Measurements from ENCODE around the gene LZTS2. TPM values are rescaled to one million over a fixed set of nuclear protein-coding genes. Genes with fewer than 3 reads are reported as not detected.

The LZTS2 gene
- total and polyA plus RNA-seq, 2 of the 8 experiments (the other 6 are each of a cell fraction or from before 2014, with no cell fraction given), result 75.7 to 99.5 TPM

DNA sequence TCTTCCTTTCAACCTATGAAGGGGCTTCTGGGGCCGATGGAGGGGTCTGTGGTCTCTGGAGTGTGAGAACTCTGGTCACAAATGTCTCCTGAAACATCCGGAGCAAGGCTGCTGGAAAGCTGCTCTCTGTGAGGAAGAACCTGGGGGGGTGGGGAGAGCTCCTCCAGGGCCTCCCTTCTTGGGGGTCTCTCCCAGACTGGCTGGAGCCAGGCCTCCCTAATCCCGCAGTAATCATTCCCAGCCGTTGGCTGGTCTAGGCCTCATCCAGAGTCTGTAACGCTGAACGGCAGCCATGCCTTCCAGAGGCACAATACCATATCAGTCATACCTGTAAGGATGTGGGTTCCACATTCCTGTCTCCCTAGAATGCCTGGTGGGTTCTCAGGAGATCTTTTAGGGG is 4.4 kb upstream of the LZTS2 start:
- no peak overlapping the region for H3K4me3 ChIP-seq (ENCODE audit: extremely low read depth in 1 of 4, insufficient read depth in 2 of 4, low read depth in 3 of 4, low read length in 4 of 4)
- H2BK15ac ChIP-seq (ENCODE audit: low read length), result no peak overlapping the region
- no peak overlapping the region for H3K4me2 ChIP-seq (ENCODE audit: insufficient read depth in 1 of 2, low read depth in 2 of 2, low read length in 2 of 2)
- H2AK5ac ChIP-seq (ENCODE audit: low read depth, low read length), result no peak overlapping the region
- H4K20me1 ChIP-seq (replicated peaks in 1 of 2; ENCODE audit: control insufficient read depth in 1 of 2, insufficient read depth in 2 of 2, low read length in 2 of 2), result peaks cover 7 to 12% of the 10 kb centered on the region in 2 experiments
- TF ChIP-seq GTF2F1 (IDR thresholded peaks at IDR 0.05; ENCODE audit: borderline replicate concordance, low read depth, low read length) (no peak), GABPA (IDR thresholded peaks at IDR 0.05; ENCODE audit: borderline replicate concordance, insufficient read depth, low read length) (no peak), SP1 (IDR thresholded peaks at IDR 0.05; ENCODE audit: low read depth, low read length) (no peak), POLR2A (IDR thresholded peaks at IDR 0.05; ENCODE audit: control extremely low read depth in 1 of 2, low read depth in 2 of 2, low read length in 2 of 2) (no peak), NANOG (IDR thresholded peaks at IDR 0.05; ENCODE audit: insufficient read depth, low read depth, low read length, poor library complexity, severe bottlenecking) (no peak)
- no peak overlapping the region for H3K23ac ChIP-seq (ENCODE audit: insufficient read length)
- H3K9ac ChIP-seq (replicated peaks in 1 of 4; ENCODE audit: extremely low read depth in 1 of 4, low read depth in 3 of 4, low read length in 3 of 4), result no peak overlapping the region
- no peak overlapping the region for H2AFZ ChIP-seq (ENCODE audit: low read length)
- H2BK5ac ChIP-seq (ENCODE audit: low read depth, low read length), result no peak overlapping the region
- no peak overlapping the region for H4K91ac ChIP-seq (replicated peaks; ENCODE audit: insufficient read length, low read length)
- H2BK12ac ChIP-seq (ENCODE audit: low read depth, low read length), result no peak overlapping the region
- H3K27ac ChIP-seq (ENCODE audit: low read depth, low read length), result no peak overlapping the region
- DNase-seq (ENCODE audit: low read depth in 1 of 2, low spot score in 2 of 2), result no peak
- H3K4ac ChIP-seq (replicated peaks; ENCODE audit: insufficient read length, low read depth, low read length), result no peak overlapping the region
- no peak for FAIRE-seq
- H3K23me2 ChIP-seq (ENCODE audit: low read depth, low read length), result peaks cover 14% of the 10 kb centered on the region
- peaks cover 4 to 11% (median 7%) of the 10 kb centered on the region in 4 experiments for H3K4me1 ChIP-seq (replicated peaks in 1 of 4; ENCODE audit: control insufficient read depth in 3 of 4, insufficient read depth in 4 of 4, low read length in 3 of 4)
- peaks cover 0 to 20% of the 10 kb centered on the region in 2 experiments; a peak in 2 of 4 replicates for H3K79me2 ChIP-seq (ENCODE audit: control insufficient read depth in 1 of 2, insufficient read depth in 2 of 2, low read length in 2 of 2)
- peaks cover 18 to 38% (median 26%) of the 10 kb centered on the region in 4 experiments for H3K36me3 ChIP-seq (ENCODE audit: control insufficient read depth in 2 of 4, insufficient read depth in 4 of 4, low read length in 3 of 4)
- no peak overlapping the region for H2BK120ac ChIP-seq (replicated peaks; ENCODE audit: low read depth, low read length)
- H3K56ac ChIP-seq (replicated peaks; ENCODE audit: insufficient read length, low read depth, low read length), result no peak overlapping the region
- H2BK20ac ChIP-seq (ENCODE audit: low read length), result no peak overlapping the region
- no peak overlapping the region for H4K8ac ChIP-seq (ENCODE audit: extremely low read depth, insufficient read depth, low read length)
- H4K5ac ChIP-seq (ENCODE audit: insufficient read length, low read depth, low read length), result no peak overlapping the region
- ChIA-PET CTCF (ENCODE audit: partially characterized antibody) (interaction anchor here (0.6 to 26.8 kb wide), 7 partner anchors 12 to 156 kb away, joined by 3 to 464 read pairs (median 5); no protein-coding TSS in a partner anchor), POLR2A (ENCODE audit: partially characterized antibody) (interaction anchor here (3.0 to 12.6 kb wide), 3 partner anchors 14 to 22 kb away, joined by 10 to 143 read pairs (median 81); no protein-coding TSS in a partner anchor)
- no peaks in the 10 kb centered on the region; the same call in none of the 2 replicates for H3K79me1 ChIP-seq (ENCODE audit: low read depth, low read length)
- no peak overlapping the region for H3K14ac ChIP-seq (ENCODE audit: insufficient read length)
- no peak overlapping the region for H3K18ac ChIP-seq (ENCODE audit: extremely low read depth, low read length)
- no peaks in the 10 kb centered on the region for H3K9me3 ChIP-seq (ENCODE audit: insufficient read depth in 2 of 2, low read depth in 1 of 2, low read length in 1 of 2)
- 89% methylated on average over 6 of the region's 6 CpGs; no CpG with 5 or more reads in 1 of the 2 experiments for WGBS, 2 experiments (ENCODE audit: extremely low coverage in 1 of 2, insufficient coverage in 1 of 2, insufficient read length in 1 of 2, insufficient replicate concordance in 2 of 2, low coverage in 1 of 2, low lambda C conversion rate in 2 of 2, missing lambda C conversion rate in 1 of 2)
- H3K27me3 ChIP-seq (replicated peaks in 1 of 4; ENCODE audit: control insufficient read depth in 3 of 4, extremely low read depth in 1 of 4, insufficient read depth in 3 of 4, low read length in 3 of 4), result no peaks in the 10 kb centered on the region
